NCI-H1105 treated with DMSO at 0.1 percent for 48 hours (cell line): Measurements from ENCODE around the gene ACSF2.

Experiments used
- DNase-seq: peaks from one replicate; lab custom pipeline; 2025; lab: John Stamatoyannopoulos, UW

The ACSF2 gene

GRCh38 chr17:50478391-50479381 lies 52.7 kb downstream of the ACSF2 start, which contains the start of gene RSAD1:
TSS of gene RSAD1 (plus strand) at chr17:50478860. CDS start at chr17:50478885, 25 bp downstream.
- peak; percentile 85 for DNase-seq

- peak; percentile 76 for DNase-seq
Observed at GRCh38 chr17:50479522-50480141, 53.6 kb downstream of the ACSF2 start.

GRCh38 chr17:50480142-50480764 lies 54.2 kb downstream of the ACSF2 start:
- DNase-seq: no peak

GRCh38 chr17:50480854-50481490 lies 55.0 kb downstream of the ACSF2 start:
- DNase-seq: no peak

GRCh38 chr17:50481648-50482047 lies 55.6 kb downstream of the ACSF2 start:
- no peak for DNase-seq

- DNase-seq: no peak
Observed at GRCh38 chr17:50482110-50482509, 56.1 kb downstream of the ACSF2 start.

GRCh38 chr17:50482516-50482915 lies 56.5 kb downstream of the ACSF2 start:
- DNase-seq: peak; percentile 70

- no peak for DNase-seq
Observed at GRCh38 chr17:50483266-50483665, 57.2 kb downstream of the ACSF2 start.

GRCh38 chr17:50484386-50485155 lies 58.6 kb downstream of the ACSF2 start:
- no peak for DNase-seq

GRCh38 chr17:50487213-50488096 lies 61.4 kb downstream of the ACSF2 start:
- peak; percentile 2 for DNase-seq

- no peak for DNase-seq
Observed at GRCh38 chr17:50488880-50489279, 62.9 kb downstream of the ACSF2 start.

- DNase-seq: no peak
Observed at GRCh38 chr17:50491505-50491904, 65.5 kb downstream of the ACSF2 start.

- DNase-seq: no peak
Observed at GRCh38 chr17:50492214-50492613, 66.2 kb downstream of the ACSF2 start.

- no peak for DNase-seq
Observed at GRCh38 chr17:50493744-50494143, 67.7 kb downstream of the ACSF2 start.

- DNase-seq: no peak
Observed at GRCh38 chr17:50495217-50495823, 69.3 kb downstream of the ACSF2 start.

GRCh38 chr17:50495918-50496317 lies 69.9 kb downstream of the ACSF2 start:
- no peak for DNase-seq

GRCh38 chr17:50498021-50498874 lies 72.2 kb downstream of the ACSF2 start:
- DNase-seq: no peak

- no peak for DNase-seq
Observed at GRCh38 chr17:50499270-50499669, 73.3 kb downstream of the ACSF2 start.

GRCh38 chr17:50499721-50500120 lies 73.7 kb downstream of the ACSF2 start:
- no peak for DNase-seq
